ENCODE data around the gene ADGRB2.

ADGRB2 gene

DNA sequence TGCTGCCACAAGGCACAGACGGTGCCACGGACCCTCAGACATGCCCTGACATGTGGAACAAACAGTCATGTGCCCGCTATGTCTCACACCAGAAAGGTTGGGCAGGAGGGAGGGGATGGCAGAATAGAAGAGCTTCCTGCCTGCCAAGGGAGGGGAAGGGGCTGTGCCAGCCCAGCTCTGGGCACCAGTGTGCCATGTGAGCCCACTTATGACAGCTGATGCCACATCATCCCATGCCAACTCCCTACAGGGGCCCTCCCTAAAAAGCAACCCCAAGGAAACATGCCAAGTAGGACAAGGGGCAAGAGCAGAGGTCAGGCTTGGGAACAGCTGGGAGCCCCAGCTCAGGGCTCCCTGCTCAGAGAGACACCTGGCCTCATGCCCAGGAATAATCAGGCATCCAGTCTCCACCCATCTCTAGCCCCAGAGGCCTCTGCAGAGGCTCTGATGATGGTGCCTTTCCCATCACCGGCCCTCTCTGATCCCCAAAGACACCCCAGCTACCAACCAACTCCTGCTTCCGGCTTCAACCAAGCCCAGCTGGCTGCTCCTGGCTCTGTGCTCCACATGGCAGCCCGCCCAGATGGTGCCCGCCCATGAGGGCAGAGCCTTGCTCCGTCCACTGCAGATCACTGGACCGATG, 10.3 kb downstream of the ADGRB2 start (continued):
- TF ChIP-seq, protein P1, sequence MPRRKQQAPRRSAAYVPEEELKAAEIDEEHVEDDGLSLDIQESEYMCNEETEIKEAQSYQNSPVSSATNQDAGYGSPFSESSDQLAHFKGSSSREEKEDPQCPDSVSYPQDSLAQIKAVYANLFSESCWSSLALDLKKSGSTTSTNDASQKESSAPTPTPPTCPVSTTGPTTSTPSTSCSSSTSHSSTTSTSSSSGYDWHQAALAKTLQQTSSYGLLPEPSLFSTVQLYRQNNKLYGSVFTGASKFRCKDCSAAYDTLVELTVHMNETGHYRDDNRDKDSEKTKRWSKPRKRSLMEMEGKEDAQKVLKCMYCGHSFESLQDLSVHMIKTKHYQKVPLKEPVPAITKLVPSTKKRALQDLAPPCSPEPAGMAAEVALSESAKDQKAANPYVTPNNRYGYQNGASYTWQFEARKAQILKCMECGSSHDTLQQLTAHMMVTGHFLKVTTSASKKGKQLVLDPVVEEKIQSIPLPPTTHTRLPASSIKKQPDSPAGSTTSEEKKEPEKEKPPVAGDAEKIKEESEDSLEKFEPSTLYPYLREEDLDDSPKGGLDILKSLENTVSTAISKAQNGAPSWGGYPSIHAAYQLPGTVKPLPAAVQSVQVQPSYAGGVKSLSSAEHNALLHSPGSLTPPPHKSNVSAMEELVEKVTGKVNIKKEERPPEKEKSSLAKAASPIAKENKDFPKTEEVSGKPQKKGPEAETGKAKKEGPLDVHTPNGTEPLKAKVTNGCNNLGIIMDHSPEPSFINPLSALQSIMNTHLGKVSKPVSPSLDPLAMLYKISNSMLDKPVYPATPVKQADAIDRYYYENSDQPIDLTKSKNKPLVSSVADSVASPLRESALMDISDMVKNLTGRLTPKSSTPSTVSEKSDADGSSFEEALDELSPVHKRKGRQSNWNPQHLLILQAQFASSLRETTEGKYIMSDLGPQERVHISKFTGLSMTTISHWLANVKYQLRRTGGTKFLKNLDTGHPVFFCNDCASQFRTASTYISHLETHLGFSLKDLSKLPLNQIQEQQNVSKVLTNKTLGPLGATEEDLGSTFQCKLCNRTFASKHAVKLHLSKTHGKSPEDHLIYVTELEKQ (tag by site-specific recombination; IDR thresholded peaks at IDR 0.05; ENCODE audit: borderline replicate concordance): no peak
- TF ChIP-seq MYNN (tag by site-specific recombination; IDR thresholded peaks at IDR 0.05; ENCODE audit: borderline replicate concordance) (no peak), ZBTB17 (tag by site-specific recombination; IDR thresholded peaks at IDR 0.05) (peak; percentile 65), SP2 (tag by site-specific recombination; IDR thresholded peaks at IDR 0.05) (no peak), ZNF302 (tag by site-specific recombination; IDR thresholded peaks at IDR 0.05; ENCODE audit: low read depth) (no peak), ZNF654 (tag by site-specific recombination; IDR thresholded peaks at IDR 0.05; ENCODE audit: low read depth) (no peak), ZNF311 (tag by site-specific recombination; IDR thresholded peaks at IDR 0.05; ENCODE audit: borderline replicate concordance) (no peak), ZNF626 (tag by site-specific recombination; IDR thresholded peaks at IDR 0.05) (no peak), ZNF426 (tag by site-specific recombination; IDR thresholded peaks at IDR 0.05) (no peak), ZBTB8A (tag by site-specific recombination; IDR thresholded peaks at IDR 0.05) (0 out of 2 replicates have a peak, but pooled peaks have one; percentile 28), ZNF561 (tag by site-specific recombination; IDR thresholded peaks at IDR 0.05; ENCODE audit: borderline replicate concordance) (no peak), KLF10 (tag by site-specific recombination; IDR thresholded peaks at IDR 0.05) (no peak), ZNF558 (tag by site-specific recombination; IDR thresholded peaks at IDR 0.05) (no peak), ZNF114 (tag by site-specific recombination; IDR thresholded peaks at IDR 0.05) (no peak), ZNF768 (tag by site-specific recombination; IDR thresholded peaks at IDR 0.05) (no peak), ZBTB48 (tag by site-specific recombination; IDR thresholded peaks at IDR 0.05) (peak; percentile 73; the same call in 1 of the 2 replicates), ZIC2 (tag by site-specific recombination; IDR thresholded peaks at IDR 0.05) (peak; percentile 73), ZBTB7A (tag by site-specific recombination; IDR thresholded peaks at IDR 0.05; ENCODE audit: low read depth) (no peak), ZNF660 (tag by site-specific recombination; IDR thresholded peaks at IDR 0.05) (0 out of 2 replicates have a peak, but pooled peaks have one; percentile 39), ZNF514 (tag by site-specific recombination; IDR thresholded peaks at IDR 0.05) (no peak)
- TF ChIP-seq, protein P2, sequence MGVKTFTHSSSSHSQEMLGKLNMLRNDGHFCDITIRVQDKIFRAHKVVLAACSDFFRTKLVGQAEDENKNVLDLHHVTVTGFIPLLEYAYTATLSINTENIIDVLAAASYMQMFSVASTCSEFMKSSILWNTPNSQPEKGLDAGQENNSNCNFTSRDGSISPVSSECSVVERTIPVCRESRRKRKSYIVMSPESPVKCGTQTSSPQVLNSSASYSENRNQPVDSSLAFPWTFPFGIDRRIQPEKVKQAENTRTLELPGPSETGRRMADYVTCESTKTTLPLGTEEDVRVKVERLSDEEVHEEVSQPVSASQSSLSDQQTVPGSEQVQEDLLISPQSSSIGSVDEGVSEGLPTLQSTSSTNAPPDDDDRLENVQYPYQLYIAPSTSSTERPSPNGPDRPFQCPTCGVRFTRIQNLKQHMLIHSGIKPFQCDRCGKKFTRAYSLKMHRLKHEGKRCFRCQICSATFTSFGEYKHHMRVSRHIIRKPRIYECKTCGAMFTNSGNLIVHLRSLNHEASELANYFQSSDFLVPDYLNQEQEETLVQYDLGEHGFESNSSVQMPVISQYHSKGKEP (tag by site-specific recombination; IDR thresholded peaks at IDR 0.05): no peak
- TF ChIP-seq, protein P3, sequence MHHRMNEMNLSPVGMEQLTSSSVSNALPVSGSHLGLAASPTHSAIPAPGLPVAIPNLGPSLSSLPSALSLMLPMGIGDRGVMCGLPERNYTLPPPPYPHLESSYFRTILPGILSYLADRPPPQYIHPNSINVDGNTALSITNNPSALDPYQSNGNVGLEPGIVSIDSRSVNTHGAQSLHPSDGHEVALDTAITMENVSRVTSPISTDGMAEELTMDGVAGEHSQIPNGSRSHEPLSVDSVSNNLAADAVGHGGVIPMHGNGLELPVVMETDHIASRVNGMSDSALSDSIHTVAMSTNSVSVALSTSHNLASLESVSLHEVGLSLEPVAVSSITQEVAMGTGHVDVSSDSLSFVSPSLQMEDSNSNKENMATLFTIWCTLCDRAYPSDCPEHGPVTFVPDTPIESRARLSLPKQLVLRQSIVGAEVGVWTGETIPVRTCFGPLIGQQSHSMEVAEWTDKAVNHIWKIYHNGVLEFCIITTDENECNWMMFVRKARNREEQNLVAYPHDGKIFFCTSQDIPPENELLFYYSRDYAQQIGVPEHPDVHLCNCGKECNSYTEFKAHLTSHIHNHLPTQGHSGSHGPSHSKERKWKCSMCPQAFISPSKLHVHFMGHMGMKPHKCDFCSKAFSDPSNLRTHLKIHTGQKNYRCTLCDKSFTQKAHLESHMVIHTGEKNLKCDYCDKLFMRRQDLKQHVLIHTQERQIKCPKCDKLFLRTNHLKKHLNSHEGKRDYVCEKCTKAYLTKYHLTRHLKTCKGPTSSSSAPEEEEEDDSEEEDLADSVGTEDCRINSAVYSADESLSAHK (tag by site-specific recombination; IDR thresholded peaks at IDR 0.05): no peak
